IMR-90 (cell line): ENCODE data around the gene LSM7. TPM values are rescaled to one million over a fixed set of nuclear protein-coding genes. Genes with fewer than 3 reads are reported as not detected.

Source experiments
- ATAC-seq: fragments of 200-7000 bp; cut with Tn5 transposase; 2 replicates; pipeline ENCODE4 v1.9.1; 2020; ENCODE audit warnings: low read depth, mild to moderate bottlenecking, moderate library complexity
- BruUV-seq: library from RNA; stranded (reverse); fragments of 400-500 nt; replicated peaks from 2 replicates; lab custom pipeline; 2021; lab: Mats Ljungman, UMichigan
- CTCF ChIA-PET: fragments of 300-600 bp; formaldehyde crosslinking; extraction: SDS; loops from one replicate; lab custom pipeline; 2021; ENCODE audit warnings: antibody characterized with exemption; lab: Yijun Ruan, JAX
- POLR2A ChIA-PET: fragments of 300-600 bp; sonication (Branson Sonifier 250); formaldehyde crosslinking; loops from one replicate; lab custom pipeline; 2022; ENCODE audit warnings: antibody characterized with exemption; ENCODE audit not compliant: unreplicated experiment; lab: Charles Lee
- DNase-seq: peaks from one replicate; pipeline ENCODE4 v3.0.0; 2013
- H2AFZ ChIP-seq: replicated peaks from 2 replicates; pipeline ENCODE3; 2013; ENCODE audit warnings: low read length, mild to moderate bottlenecking; ENCODE audit not compliant: poor library complexity
- H2AK5ac ChIP-seq: 2 replicates; pipeline ENCODE4 v1.6.1; 2013; ENCODE audit warnings: low read depth, low read length, inconsistent platforms
- H2AK9ac ChIP-seq: replicated peaks from 2 replicates; pipeline ENCODE3; 2013; ENCODE audit warnings: mild to moderate bottlenecking, low read depth, low read length, moderate library complexity; ENCODE audit not compliant: poor library complexity
- H2BK120ac ChIP-seq: 2 replicates; pipeline ENCODE4 v1.6.1; 2013; ENCODE audit warnings: low read depth, low read length, inconsistent platforms
- H2BK15ac ChIP-seq: 3 replicates; pipeline ENCODE4 v1.6.1; 2013; ENCODE audit warnings: low read depth, low read length, inconsistent platforms
- H2BK20ac ChIP-seq: 2 replicates; pipeline ENCODE4 v1.6.1; 2013; ENCODE audit warnings: low read depth, mild to moderate bottlenecking, inconsistent platforms, low read length, moderate library complexity
- H2BK5ac ChIP-seq: 2 replicates; pipeline ENCODE4 v1.6.1; 2013; ENCODE audit warnings: mild to moderate bottlenecking, low read depth, low read length, inconsistent platforms; ENCODE audit not compliant: poor library complexity, severe bottlenecking
- H3K14ac ChIP-seq: replicated peaks from 2 replicates; pipeline ENCODE4 v1.6.1; 2013; ENCODE audit warnings: low read depth, low read length, inconsistent platforms
- H3K18ac ChIP-seq: 2 replicates; pipeline ENCODE4 v1.6.1; 2013; ENCODE audit warnings: low read depth, low read length, control low read depth
- H3K23ac ChIP-seq: 2 replicates; pipeline ENCODE4 v1.6.1; 2013; ENCODE audit warnings: low read depth, low read length, inconsistent platforms
- H3K27ac ChIP-seq: 2 replicates; pipeline ENCODE4 v1.5.1; 2013; ENCODE audit warnings: mild to moderate bottlenecking, control low read depth, low read length; ENCODE audit not compliant: insufficient read depth
- H3K27me3 ChIP-seq: 2 replicates; pipeline ENCODE4 v1.6.1; 2013; ENCODE audit warnings: low read length; ENCODE audit not compliant: control insufficient read depth, insufficient read depth
- H3K36me3 ChIP-seq: 2 replicates; pipeline ENCODE4 v1.6.1; 2013; ENCODE audit warnings: low read length, mixed read lengths; ENCODE audit not compliant: control insufficient read depth, insufficient read depth
- H3K4ac ChIP-seq: 2 replicates; pipeline ENCODE4 v1.6.1; 2013; ENCODE audit warnings: low read depth, low read length, inconsistent platforms
- H3K4me1 ChIP-seq: 2 replicates; pipeline ENCODE4 v1.6.1; 2013; ENCODE audit warnings: low read length, mixed read lengths; ENCODE audit not compliant: control insufficient read depth, insufficient read depth
- H3K4me2 ChIP-seq: 2 replicates; pipeline ENCODE4 v1.6.1; 2013; ENCODE audit warnings: low read depth, mild to moderate bottlenecking, control low read depth, low read length, moderate library complexity
- H3K4me3 ChIP-seq: 2 replicates; pipeline ENCODE4 v1.5.1; 2013; ENCODE audit warnings: low read depth, mild to moderate bottlenecking, control low read depth, low read length, moderate library complexity; ENCODE audit not compliant: insufficient read depth
- H3K56ac ChIP-seq: 2 replicates; pipeline ENCODE4 v1.6.1; 2013; ENCODE audit warnings: low read length, inconsistent platforms; ENCODE audit not compliant: insufficient read depth; ENCODE audit errors: extremely low read depth
- H3K79me1 ChIP-seq, 2 experiments: 2 replicates each; pipeline ENCODE4 v1.6.1; 2013; ENCODE audit warnings: low read length in 2 of 2, inconsistent platforms in 1 of 2, low read depth in 1 of 2
- H3K9ac ChIP-seq: 2 replicates; pipeline ENCODE4 v1.6.1; 2013; ENCODE audit warnings: low read depth, low read length, control low read depth
- H3K9me1 ChIP-seq: 2 replicates; pipeline ENCODE4 v1.6.1; 2013; ENCODE audit warnings: low read length, inconsistent platforms; ENCODE audit not compliant: insufficient read depth
- H3K9me3 ChIP-seq: 2 replicates; pipeline ENCODE4 v1.6.1; 2013; ENCODE audit warnings: low read length; ENCODE audit not compliant: control insufficient read depth, insufficient read depth
- H4K20me1 ChIP-seq: 2 replicates; pipeline ENCODE4 v1.6.1; 2013; ENCODE audit warnings: low read length, inconsistent platforms; ENCODE audit not compliant: insufficient read depth
- H4K5ac ChIP-seq: 2 replicates; pipeline ENCODE4 v1.6.1; 2013; ENCODE audit warnings: mild to moderate bottlenecking, low read depth, low read length, control low read depth
- H4K8ac ChIP-seq, 2 experiments: 2 replicates each; pipeline ENCODE4 v1.6.1; 2013; ENCODE audit warnings: low read depth in 2 of 2, low read length in 2 of 2, control low read depth in 1 of 2, inconsistent platforms in 1 of 2
- H4K91ac ChIP-seq: 2 replicates; pipeline ENCODE4 v1.6.1; 2013; ENCODE audit warnings: low read depth, low read length, inconsistent platforms; ENCODE audit not compliant: insufficient read depth
- MAFK ChIP-seq: IDR thresholded peaks from 2 replicates; pipeline ENCODE4 v1.6.1; 2012; ENCODE audit warnings: low read depth, low read length, improper control_type of control experiment
- MAZ ChIP-seq: IDR thresholded peaks from 2 replicates; pipeline ENCODE4 v1.6.1; 2012; ENCODE audit warnings: low read depth, mild to moderate bottlenecking, low read length, improper control_type of control experiment, moderate library complexity, borderline replicate concordance
- MXI1 ChIP-seq: IDR thresholded peaks from 2 replicates; pipeline ENCODE4 v1.6.1; 2012; ENCODE audit warnings: low read depth, mild to moderate bottlenecking, low read length, moderate library complexity, borderline replicate concordance
- RAD21 ChIP-seq: IDR thresholded peaks from 2 replicates; pipeline ENCODE4 v1.6.1; 2012; ENCODE audit warnings: low read length, improper control_type of control experiment
- RFX5 ChIP-seq: IDR thresholded peaks from 2 replicates; pipeline ENCODE4 v1.8.0; 2012; ENCODE audit warnings: low read depth, mild to moderate bottlenecking, low read length, moderate library complexity
- SMC3 ChIP-seq: fragments of 150-350 bp; IDR thresholded peaks from 2 replicates; pipeline ENCODE4 v1.6.1; 2016; ENCODE audit warnings: low read depth, mild to moderate bottlenecking, antibody characterized with exemption, low read length, moderate library complexity
- USF2 ChIP-seq: fragments of 150-350 bp; IDR thresholded peaks from 2 replicates; pipeline ENCODE4 v1.6.1; 2017; ENCODE audit warnings: mild to moderate bottlenecking, antibody characterized with exemption, low read length, low read depth
- WGBS, 2 experiments: methylation state at CpG; one replicate each; pipeline versions ENCODE4 v1.1.5 to v1.1.7; 2013; ENCODE audit warnings: missing lambda C conversion rate in 2 of 2; ENCODE audit not compliant: insufficient read length in 1 of 2; ENCODE audit errors: extremely low coverage in 2 of 2; 5-methylcytosine and 5-hydroxymethylcytosine counted together
- dilution Hi-C: fragments of 300-500 bp; cut with HindIII; formaldehyde crosslinking; loops from one replicate; pipeline ENCODE4 v1.14.3; 2018; ENCODE audit warnings: low sequenced_read_pairs; ENCODE audit not compliant: unreplicated experiment
- in situ Hi-C: fragments of 300-500 bp; cut with MboI; formaldehyde crosslinking; loops from 3 replicates; pipeline ENCODE4 v1.14.3; 2019; ENCODE audit warnings: low sequenced_read_pairs, inconsistent platforms, mixed read lengths
- intact Hi-C: fragments of 100-400 bp; cut with micrococcal nuclease; formaldehyde crosslinking; loops from 2 replicates; pipeline ENCODE4 v1.10.0; 2022
- polyA plus RNA-seq, 3 experiments: library from polyadenylated mRNA; depleted of rRNA; stranded (reverse); fragments of >200 nt; gene quantifications; 2 replicates each; pipeline ENCODE4 v1.2.3, GENCODE V29; 2012; ENCODE audit warnings: low replicate concordance in 1 of 3
- total RNA-seq: library from RNA; depleted of rRNA; stranded (reverse); fragments of >200 nt; gene quantifications from 2 replicates; pipeline ENCODE4 v1.2.3, GENCODE V29; 2012

LSM7 gene
- total and polyA plus RNA-seq, 2 of the 4 experiments (the other 2 are of a cell fraction), result 145 to 708 TPM

GRCh38 chr19:2359992-2360685 is 31.8 kb upstream of the LSM7 start, which contains the start of gene TMPRSS9:
Gene TMPRSS9, plus strand, starts transcription at chr19:2360265. Its CDS starts 29,521 bp downstream, at chr19:2389786.
- Histone ChIP-seq H3K4me1 (no peaks in the 10 kb centered on the region), H2BK5ac (no peak within 1 kb of the TSS), H3K4ac (no peak within 1 kb of the TSS), H2BK15ac (no peak within 1 kb of the TSS), H3K9me1 (0 out of 2 replicates have a peak, but pooled peaks cover 2% of the 10 kb centered on the region), H3K27me3 (peaks cover 30% of the 10 kb centered on the region), H2BK120ac (no peak within 1 kb of the TSS), H2BK20ac (no peak within 1 kb of the TSS), H2AFZ (no peak within 1 kb of the TSS), H3K9me3 (no peaks in the 10 kb centered on the region), H3K56ac (no peak within 1 kb of the TSS), H3K79me1 (no peaks in the 10 kb centered on the region), H3K4me3 (no peak within 1 kb of the TSS), H3K27ac (no peak within 1 kb of the TSS), H3K36me3 (no peaks in the 10 kb centered on the region), H3K9ac (no peak within 1 kb of the TSS), H3K14ac (no peak within 1 kb of the TSS), H2AK9ac (no peak within 1 kb of the TSS), H3K23ac (no peak within 1 kb of the TSS), H2AK5ac (no peak within 1 kb of the TSS), H4K20me1 (no peaks in the 10 kb centered on the region), H4K91ac (no peak within 1 kb of the TSS), H4K8ac (no peak within 1 kb of the TSS), H3K4me2 (no peak within 1 kb of the TSS), H3K18ac (no peak within 1 kb of the TSS), H4K5ac (no peak within 1 kb of the TSS)
- DNase-seq (no peak), ATAC-seq (no peak)
- dilution Hi-C loops (no loop called here), in situ Hi-C loops (no loop called here), intact Hi-C loops (no loop called here)
- ChIA-PET CTCF (no interaction called here), POLR2A (no interaction called here)
- 63% methylated on average over 5 of the region's 44 CpGs; no CpG with 5 or more reads in 1 of the 2 experiments for WGBS, 2 experiments
- BruUV-seq, result no TSS peak
- TF ChIP-seq RAD21 (no peak), RFX5 (no peak), MAFK (no peak), MXI1 (no peak), SMC3 (no peak), MAZ (no peak), USF2 (no peak)
